ENCODE results near the gene DTNBP1.
A peak's percentile ranks its signal among the peaks of the same experiment; 100 is the strongest.

The DTNBP1 gene

DNA sequence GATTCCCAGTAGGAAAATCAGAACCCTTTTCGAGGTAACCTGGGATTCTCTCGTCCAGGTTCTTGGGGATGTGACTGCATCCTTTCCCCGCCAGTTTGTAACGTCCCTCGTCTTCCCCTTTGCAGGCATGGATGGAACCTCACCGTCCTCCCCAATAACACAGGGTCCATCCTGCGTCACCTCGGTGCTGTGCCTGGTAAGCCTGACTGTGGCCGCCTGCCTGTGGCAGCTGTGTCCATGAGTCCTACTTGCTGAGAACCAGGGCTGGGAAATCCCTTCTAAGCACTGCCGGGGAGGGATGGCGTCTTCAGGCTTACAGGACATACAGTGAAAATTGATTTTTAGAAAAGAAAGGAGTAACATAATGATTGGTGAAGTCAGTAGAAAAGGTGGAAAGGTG, 155.6 kb downstream of the DTNBP1 start:
- TF ChIP-seq, protein P1, sequence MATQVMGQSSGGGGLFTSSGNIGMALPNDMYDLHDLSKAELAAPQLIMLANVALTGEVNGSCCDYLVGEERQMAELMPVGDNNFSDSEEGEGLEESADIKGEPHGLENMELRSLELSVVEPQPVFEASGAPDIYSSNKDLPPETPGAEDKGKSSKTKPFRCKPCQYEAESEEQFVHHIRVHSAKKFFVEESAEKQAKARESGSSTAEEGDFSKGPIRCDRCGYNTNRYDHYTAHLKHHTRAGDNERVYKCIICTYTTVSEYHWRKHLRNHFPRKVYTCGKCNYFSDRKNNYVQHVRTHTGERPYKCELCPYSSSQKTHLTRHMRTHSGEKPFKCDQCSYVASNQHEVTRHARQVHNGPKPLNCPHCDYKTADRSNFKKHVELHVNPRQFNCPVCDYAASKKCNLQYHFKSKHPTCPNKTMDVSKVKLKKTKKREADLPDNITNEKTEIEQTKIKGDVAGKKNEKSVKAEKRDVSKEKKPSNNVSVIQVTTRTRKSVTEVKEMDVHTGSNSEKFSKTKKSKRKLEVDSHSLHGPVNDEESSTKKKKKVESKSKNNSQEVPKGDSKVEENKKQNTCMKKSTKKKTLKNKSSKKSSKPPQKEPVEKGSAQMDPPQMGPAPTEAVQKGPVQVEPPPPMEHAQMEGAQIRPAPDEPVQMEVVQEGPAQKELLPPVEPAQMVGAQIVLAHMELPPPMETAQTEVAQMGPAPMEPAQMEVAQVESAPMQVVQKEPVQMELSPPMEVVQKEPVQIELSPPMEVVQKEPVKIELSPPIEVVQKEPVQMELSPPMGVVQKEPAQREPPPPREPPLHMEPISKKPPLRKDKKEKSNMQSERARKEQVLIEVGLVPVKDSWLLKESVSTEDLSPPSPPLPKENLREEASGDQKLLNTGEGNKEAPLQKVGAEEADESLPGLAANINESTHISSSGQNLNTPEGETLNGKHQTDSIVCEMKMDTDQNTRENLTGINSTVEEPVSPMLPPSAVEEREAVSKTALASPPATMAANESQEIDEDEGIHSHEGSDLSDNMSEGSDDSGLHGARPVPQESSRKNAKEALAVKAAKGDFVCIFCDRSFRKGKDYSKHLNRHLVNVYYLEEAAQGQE (IDR thresholded peaks at IDR 0.05; ENCODE audit: insufficient read depth in 1 of 2, low read depth in 2 of 2, low read length in 2 of 2), result no peak
- no peak for TF ChIP-seq POLR2AphosphoS5 (IDR thresholded peaks at IDR 0.05; ENCODE audit: low read depth, low read length)
- TF ChIP-seq SIN3A (IDR thresholded peaks at IDR 0.05; ENCODE audit: borderline replicate concordance, insufficient read depth, low read length), result no peak
- no peak for TF ChIP-seq FOXP2 (optimal IDR thresholded peaks at IDR 0.05; ENCODE audit: borderline replicate concordance, extremely low read depth, extremely low read length, insufficient read depth)
- TF ChIP-seq TAF1 (IDR thresholded peaks at IDR 0.05; ENCODE audit: borderline replicate concordance, insufficient read depth, low read length), result no peak

DNA sequence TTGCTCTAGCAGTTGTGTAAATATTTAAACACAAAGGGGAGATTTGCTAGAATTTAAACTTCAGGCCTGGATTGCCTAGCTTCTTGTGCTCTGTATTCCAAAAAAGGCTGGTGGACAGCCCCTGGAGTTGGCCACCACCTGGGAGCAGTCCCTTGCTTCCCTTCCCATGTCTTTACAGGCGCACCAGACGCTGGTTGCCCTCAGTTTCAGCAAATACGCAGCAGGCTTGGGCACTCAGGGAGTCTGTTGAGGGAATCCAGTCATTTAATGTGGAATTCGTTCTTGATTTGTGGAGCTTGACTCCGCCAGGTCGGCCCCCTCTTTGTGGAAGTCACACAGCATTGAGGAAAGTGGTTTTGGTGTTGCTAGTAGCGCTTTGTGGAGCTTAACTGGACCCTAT, 156.8 kb downstream of the DTNBP1 start:
- TF ChIP-seq, protein P1 (IDR thresholded peaks at IDR 0.05; ENCODE audit: insufficient read depth in 1 of 2, low read depth in 2 of 2, low read length in 2 of 2), result no peak
- no peak for TF ChIP-seq POLR2AphosphoS5 (IDR thresholded peaks at IDR 0.05; ENCODE audit: low read depth, low read length)
- TF ChIP-seq TAF1 (IDR thresholded peaks at IDR 0.05; ENCODE audit: borderline replicate concordance, insufficient read depth, low read length), result no peak
- TF ChIP-seq FOXP2 (optimal IDR thresholded peaks at IDR 0.05; ENCODE audit: borderline replicate concordance, extremely low read depth, extremely low read length, insufficient read depth), result no peak
- TF ChIP-seq SIN3A (IDR thresholded peaks at IDR 0.05; ENCODE audit: borderline replicate concordance, insufficient read depth, low read length), result no peak

DNA sequence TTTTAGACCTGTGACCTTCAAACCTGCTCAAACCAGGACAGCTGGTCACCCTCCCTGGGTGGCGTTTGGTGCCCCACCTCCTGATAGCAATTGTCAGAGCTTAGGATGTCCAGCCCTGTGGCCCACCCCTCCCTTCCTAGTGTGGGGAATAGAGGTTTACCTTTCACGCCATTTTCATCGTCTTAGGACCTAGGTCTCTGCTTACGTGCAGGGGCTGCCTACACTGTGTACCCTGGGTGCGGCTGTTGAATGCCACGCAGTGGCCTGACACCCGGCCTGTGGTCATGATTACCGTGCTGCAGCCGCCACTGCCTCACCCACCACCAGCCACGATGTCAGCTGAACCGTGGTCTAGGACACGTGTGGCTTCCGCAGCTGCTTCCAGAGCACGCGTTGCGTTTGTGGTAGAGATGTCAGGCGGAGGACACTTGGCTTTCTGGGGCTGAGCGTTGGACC, 157.3 kb downstream of the DTNBP1 start:
- TF ChIP-seq SIN3A (IDR thresholded peaks at IDR 0.05; ENCODE audit: borderline replicate concordance, insufficient read depth, low read length), result no peak
- TF ChIP-seq TAF1 (IDR thresholded peaks at IDR 0.05; ENCODE audit: borderline replicate concordance, insufficient read depth, low read length), result no peak
- no peak for TF ChIP-seq FOXP2 (optimal IDR thresholded peaks at IDR 0.05; ENCODE audit: borderline replicate concordance, extremely low read depth, extremely low read length, insufficient read depth)
- TF ChIP-seq, protein P1 (IDR thresholded peaks at IDR 0.05; ENCODE audit: insufficient read depth in 1 of 2, low read depth in 2 of 2, low read length in 2 of 2), result no peak
- no peak for TF ChIP-seq POLR2AphosphoS5 (IDR thresholded peaks at IDR 0.05; ENCODE audit: low read depth, low read length)

DNA sequence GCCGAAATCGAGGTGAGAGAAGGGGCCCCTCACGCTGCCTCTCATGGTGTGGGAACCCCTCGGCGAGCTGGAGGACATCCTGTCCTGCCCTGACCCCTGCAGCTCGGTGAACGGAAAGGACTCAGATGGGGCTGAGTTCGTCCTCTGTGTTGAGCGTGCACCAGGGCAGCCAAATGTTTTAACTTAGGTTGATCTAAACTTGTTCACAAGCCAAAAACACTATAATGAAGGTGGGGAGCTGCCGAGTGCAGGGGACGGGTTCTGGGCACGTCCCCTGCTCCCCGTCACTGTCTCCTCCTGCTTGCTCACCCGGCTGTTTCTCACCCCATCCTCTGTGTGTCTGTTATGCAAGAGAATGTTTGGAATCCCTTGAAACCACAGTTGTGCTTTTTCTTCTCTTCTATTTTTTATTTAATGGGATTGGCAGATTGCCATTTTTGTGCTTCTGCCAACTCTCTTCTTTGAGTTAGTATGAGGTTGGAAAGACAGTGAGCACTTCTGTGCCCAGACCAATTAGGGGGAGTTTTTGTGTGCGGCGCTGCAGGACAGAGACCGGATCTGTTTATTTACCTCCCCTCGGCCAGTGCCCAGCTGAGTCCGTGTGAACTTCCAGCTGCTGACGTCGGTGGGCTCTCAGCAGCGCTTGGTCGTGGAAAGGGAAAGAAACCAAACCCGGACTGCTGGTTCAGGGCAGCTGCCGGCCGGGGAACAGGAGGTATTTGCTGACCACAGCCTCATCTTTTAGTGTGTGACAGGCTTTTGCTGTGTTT, 158.1 kb downstream of the DTNBP1 start:
- no peak for TF ChIP-seq POLR2AphosphoS5 (IDR thresholded peaks at IDR 0.05; ENCODE audit: low read depth, low read length)
- peak; percentile 90; the same call in 1 of the 2 replicates for TF ChIP-seq SIN3A (IDR thresholded peaks at IDR 0.05; ENCODE audit: borderline replicate concordance, insufficient read depth, low read length)
- TF ChIP-seq, protein P1 (IDR thresholded peaks at IDR 0.05; ENCODE audit: insufficient read depth in 1 of 2, low read depth in 2 of 2, low read length in 2 of 2), result peak in 1 of 2 experiments; percentile 54; a peak in 2 of 4 replicates
- TF ChIP-seq FOXP2 (optimal IDR thresholded peaks at IDR 0.05; ENCODE audit: borderline replicate concordance, extremely low read depth, extremely low read length, insufficient read depth), result peak; percentile 96
- TF ChIP-seq TAF1 (IDR thresholded peaks at IDR 0.05; ENCODE audit: borderline replicate concordance, insufficient read depth, low read length), result no peak

Measured in PFSK-1 (cell line).